ENCODE data around the gene PNLIPRP3.

PNLIPRP3 gene

GRCh38 chr10:116504786-116505185 lies 77.1 kb downstream of the PNLIPRP3 start:
- DNase-seq (ENCODE audit: low read depth in 1 of 2, low spot score in 1 of 2) = no peak

- no peak for DNase-seq (ENCODE audit: low read depth in 1 of 2, low spot score in 1 of 2)
Observed at GRCh38 chr10:116510565-116510964, 82.9 kb downstream of the PNLIPRP3 start.

GRCh38 chr10:116511365-116511764 lies 83.7 kb downstream of the PNLIPRP3 start:
- no peak for DNase-seq (ENCODE audit: low read depth in 1 of 2, low spot score in 1 of 2)

GRCh38 chr10:116521424-116522290 lies 94.0 kb downstream of the PNLIPRP3 start:
- peak in 1 of 2 donors; percentile 11 for DNase-seq (ENCODE audit: low read depth in 1 of 2, low spot score in 1 of 2)

- no peak for DNase-seq (ENCODE audit: low read depth in 1 of 2, low spot score in 1 of 2)
Observed at GRCh38 chr10:116522803-116523381, 95.2 kb downstream of the PNLIPRP3 start.

GRCh38 chr10:116524736-116525135 lies 97.1 kb downstream of the PNLIPRP3 start:
- DNase-seq (ENCODE audit: low read depth in 1 of 2, low spot score in 1 of 2) = no peak

GRCh38 chr10:116526219-116526618 lies 98.6 kb downstream of the PNLIPRP3 start:
- DNase-seq (ENCODE audit: low read depth in 1 of 2, low spot score in 1 of 2) = no peak

All from activated CD4-positive, alpha-beta T cell treated with anti-CD3 and anti-CD28 coated beads, Interleukin-2, amount 50 U/mL, for 24 hours (primary cell).